GM10266 (cell line): ENCODE results near the gene ATP8B3.

Source experiments
- DNase-seq: peaks from one replicate; pipeline ENCODE4 v3.0.0; 2012; ENCODE audit errors: extremely low spot score
- TF ChIP-seq, protein P1 (sequence below): IDR thresholded peaks from 2 replicates; pipeline ENCODE4 v1.5.1; 2012; ENCODE audit warnings: mild to moderate bottlenecking, low read depth; ENCODE audit not compliant: control insufficient read depth, insufficient read depth; ENCODE audit errors: missing control alignments

ATP8B3 gene

DNA sequence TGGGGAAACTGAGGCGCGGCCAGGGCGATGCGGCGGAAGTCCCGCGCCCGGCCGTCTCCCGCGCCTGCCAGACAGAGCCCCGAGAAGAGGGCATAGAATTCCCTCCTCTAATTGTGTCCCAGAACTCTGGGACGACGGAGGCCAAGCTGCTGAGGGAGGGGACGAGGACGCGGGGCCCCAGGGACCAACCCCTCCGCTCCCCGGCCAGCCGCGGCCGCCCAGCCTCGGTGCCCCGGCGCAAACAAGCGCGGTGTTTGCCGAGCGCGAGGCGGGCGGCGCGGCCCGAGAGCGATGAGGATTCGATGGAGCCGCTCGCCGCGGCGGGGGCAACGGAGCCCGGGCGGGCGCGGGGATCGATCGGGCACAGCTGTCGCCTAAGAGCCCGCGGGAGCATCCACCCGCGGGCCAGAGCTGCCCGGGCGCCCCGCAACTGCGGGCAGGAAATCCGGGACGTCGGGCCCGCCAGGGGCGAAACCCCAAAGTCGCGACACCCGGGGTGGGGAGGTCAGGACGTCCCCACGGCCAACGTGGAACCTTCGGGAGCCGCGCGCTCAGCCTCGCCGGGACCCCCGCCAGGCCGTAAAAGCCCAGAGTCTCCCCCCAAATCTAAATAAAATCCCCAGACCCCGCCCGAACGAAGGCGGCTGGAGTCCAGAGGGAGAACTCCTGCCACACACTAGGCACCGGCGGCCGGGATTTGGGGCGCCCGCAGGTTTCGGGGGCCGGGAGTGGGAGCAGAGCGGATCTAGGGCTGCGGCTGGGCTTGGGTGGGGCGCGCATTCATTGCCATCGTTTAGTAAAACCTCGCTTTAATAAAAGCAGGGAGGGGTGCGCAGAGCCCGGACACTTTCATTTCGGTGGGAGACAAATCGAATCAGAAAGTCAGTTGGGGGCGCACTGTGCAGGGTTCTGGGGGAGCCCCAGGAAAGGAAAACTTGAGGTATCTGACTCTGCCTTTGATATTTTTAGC is 62.4 kb downstream of the ATP8B3 start:
- no peak for DNase-seq
- TF ChIP-seq, protein P1, sequence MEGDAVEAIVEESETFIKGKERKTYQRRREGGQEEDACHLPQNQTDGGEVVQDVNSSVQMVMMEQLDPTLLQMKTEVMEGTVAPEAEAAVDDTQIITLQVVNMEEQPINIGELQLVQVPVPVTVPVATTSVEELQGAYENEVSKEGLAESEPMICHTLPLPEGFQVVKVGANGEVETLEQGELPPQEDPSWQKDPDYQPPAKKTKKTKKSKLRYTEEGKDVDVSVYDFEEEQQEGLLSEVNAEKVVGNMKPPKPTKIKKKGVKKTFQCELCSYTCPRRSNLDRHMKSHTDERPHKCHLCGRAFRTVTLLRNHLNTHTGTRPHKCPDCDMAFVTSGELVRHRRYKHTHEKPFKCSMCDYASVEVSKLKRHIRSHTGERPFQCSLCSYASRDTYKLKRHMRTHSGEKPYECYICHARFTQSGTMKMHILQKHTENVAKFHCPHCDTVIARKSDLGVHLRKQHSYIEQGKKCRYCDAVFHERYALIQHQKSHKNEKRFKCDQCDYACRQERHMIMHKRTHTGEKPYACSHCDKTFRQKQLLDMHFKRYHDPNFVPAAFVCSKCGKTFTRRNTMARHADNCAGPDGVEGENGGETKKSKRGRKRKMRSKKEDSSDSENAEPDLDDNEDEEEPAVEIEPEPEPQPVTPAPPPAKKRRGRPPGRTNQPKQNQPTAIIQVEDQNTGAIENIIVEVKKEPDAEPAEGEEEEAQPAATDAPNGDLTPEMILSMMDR, result no peak

DNA sequence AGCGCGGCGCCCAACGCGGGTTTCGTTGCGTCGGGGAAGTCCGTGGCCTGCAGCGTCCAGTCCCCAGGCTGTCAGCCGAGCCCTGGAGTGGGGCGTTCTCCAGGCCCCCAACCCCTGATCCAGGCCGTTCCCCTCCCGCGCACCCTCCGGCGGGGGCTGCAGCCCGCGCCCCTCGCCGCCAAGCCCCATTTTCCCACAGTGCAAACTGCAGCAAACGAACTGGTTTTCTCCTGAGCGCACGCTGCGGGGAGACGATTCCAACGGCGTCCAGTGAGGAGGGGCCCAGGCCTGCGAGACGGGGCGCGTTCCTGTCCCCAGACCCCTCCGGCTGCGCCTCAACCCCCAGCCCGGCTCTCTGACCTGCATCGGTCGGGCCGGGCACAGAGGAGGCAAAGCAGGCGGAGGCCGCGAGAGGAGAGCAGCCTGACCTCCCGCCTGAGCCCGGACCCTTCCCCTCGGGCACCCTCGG is 63.2 kb downstream of the ATP8B3 start:
- TF ChIP-seq, protein P1, result no peak
- DNase-seq, result no peak

DNA sequence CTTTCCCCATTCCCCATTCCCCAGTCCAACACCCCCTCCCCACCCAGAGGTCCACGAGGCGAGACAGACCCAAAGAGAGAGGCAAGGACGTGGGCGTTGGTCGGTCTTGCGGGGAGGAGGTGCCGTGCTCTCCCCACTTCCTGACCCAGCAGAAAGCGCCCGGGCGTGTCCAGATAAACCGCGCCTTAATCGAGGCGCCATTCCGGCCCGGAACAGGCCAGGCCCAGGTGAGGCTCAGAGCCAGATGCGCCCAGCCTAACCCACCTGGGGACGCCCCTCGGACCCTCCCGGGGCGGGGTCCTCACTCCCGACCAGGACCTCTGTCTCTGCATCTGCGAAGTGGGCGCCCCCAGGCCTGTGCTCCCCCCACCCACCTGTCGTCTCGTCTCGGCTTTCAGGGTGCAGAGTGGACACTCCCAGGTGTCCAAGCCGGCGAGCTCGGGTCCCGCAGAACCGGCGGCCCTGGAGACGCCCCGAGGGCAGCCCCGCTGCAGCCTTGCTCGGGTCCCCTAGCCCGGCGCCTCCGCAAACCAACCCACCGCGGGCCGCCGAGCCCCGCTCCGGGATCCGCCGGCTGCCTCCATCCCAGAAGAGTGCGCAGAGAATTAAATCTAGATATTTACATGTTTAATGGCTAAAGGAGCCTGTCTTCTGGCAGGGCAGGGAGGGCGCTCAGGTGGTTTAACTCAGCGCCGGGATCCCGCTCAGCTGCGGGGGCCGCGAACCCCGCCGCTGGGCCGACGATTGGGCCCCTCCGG is 63.8 kb downstream of the ATP8B3 start:
- TF ChIP-seq, protein P1, result no peak
- DNase-seq, result peak; percentile 76

DNA sequence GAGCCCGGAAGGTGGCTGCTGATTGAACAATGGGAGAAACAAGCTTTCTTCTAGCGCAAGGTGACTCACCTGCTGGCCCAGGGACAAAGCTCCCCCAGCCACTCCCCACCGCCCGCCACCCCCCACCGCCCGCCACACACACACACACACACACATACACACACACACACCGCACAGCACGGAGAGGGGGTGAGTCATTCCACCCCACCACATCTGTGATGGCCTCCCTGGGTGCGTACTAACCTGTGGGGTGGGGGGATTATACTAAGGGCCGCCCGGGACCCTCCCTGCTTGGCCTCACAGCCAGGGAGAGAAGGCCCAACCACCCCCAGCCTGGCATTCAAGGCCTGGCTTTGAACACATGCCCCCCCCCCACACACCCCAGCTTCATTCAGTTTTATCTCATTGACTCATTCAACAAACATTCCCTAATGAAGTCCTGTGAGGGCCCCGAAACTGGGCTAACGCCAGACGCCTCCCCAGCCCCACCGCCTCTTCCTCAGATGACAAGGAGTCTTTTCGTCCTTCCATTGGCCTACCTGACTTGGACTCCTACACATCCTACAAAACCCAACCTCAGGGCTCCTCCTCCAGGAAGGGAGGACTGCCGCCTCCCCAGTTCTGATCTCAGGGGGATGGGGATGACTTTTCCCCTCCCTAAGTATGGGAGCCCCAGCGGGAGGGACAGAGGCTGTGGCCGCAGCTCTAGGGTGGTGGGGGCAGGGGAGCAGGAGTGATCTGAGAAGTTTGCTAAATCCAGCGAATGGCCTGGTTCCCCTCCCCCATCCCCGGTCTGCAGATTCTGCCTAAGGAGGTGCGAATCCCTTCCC is 64.6 kb downstream of the ATP8B3 start:
- DNase-seq, result peak; percentile 74
- TF ChIP-seq, protein P1, result no peak

DNA sequence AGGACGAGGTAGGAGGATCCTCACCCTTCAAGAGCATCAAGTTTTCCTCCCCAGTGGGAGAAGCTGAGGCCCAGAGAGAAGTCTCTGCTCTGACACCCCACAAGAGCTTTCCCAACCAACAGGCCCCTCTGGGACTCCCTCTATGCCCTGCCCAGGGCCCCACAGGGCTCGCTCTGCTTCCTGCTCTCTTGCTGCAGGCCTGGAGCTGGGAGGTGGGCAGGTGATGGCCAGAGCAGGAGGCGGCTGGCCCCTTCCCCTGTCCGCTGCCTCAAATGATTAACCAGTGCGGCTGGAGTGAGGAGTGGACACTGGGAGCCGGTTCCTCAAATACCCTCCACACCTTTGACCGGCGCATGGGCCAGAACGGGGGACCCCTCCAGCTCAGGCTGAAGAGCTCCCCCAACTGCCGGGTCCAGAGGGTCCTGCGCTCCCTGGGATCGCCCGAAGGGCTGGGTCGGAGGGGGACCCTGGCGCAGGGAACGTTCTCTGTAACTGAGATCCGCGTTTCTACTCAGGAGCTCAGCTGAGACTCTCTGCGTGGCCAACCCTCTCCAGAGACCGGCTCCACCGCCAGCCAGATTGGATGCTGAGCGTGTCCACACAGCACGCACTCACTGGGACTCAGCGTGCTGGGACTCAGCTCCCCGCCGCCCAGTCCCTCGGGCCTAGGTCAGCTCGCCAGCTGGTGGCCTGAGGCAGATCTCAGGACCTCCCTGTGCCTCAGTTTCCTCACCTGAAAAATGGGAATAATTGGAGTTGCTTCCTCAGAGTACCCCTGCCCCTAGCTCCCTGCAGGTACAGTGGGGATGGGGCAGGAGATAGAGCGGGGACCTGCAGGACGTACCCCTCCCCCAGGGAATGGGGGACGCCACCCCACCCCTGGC is 65.4 kb downstream of the ATP8B3 start:
- TF ChIP-seq, protein P1, result no peak
- no peak for DNase-seq

DNA sequence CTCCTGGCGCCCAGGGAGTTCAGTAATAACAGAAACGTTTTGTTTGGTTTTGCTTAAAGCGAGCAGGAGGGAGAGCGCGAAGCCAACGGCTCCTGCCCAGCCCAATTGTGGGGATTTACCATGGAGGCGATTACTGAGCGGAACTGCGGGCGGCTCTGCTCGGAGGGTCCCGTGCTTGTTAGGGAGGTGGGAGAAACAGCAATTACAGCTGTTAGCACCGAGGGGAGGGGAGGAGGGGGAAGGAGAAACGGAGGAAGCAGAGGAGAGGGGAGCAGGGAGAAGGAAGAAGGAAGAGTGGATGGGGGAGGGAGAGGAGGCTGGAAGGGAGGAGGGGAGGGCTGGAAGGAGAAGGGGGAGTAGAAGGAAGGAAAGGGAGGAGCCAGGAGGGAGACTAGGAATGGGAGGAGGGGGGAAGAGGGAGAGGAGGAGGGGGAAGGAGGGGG is 66.5 kb downstream of the ATP8B3 start:
- no peak for DNase-seq

More for the DNA sequence above, 66.5 kb downstream of the ATP8B3 start:
- TF ChIP-seq, protein P1, result no peak
